Measurements from ENCODE around the gene GPR142.

Gene GPR142

DNA sequence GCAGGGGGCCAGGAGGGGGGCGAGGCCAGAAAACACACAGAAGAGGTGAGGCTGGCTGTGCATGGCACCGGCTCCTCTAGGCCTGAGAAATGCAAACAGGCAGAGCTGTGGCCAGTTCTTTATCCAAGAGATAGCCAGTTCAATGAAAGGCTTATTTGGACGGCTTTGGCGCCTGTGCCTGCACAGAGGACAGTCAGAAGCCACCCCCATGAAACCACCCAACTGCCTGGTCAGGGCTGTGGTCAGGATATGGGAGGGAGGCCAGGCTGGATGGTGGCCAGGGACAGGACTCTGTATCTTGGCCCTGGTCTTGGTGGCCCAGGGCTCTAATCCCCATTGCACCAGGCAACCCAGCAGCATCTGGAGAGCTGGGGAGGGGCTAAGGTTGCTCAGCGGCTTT is 40.1 kb downstream of the GPR142 start:
- TF ChIP-seq, protein P1, sequence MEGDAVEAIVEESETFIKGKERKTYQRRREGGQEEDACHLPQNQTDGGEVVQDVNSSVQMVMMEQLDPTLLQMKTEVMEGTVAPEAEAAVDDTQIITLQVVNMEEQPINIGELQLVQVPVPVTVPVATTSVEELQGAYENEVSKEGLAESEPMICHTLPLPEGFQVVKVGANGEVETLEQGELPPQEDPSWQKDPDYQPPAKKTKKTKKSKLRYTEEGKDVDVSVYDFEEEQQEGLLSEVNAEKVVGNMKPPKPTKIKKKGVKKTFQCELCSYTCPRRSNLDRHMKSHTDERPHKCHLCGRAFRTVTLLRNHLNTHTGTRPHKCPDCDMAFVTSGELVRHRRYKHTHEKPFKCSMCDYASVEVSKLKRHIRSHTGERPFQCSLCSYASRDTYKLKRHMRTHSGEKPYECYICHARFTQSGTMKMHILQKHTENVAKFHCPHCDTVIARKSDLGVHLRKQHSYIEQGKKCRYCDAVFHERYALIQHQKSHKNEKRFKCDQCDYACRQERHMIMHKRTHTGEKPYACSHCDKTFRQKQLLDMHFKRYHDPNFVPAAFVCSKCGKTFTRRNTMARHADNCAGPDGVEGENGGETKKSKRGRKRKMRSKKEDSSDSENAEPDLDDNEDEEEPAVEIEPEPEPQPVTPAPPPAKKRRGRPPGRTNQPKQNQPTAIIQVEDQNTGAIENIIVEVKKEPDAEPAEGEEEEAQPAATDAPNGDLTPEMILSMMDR (conservative IDR thresholded peaks at IDR 0.05; ENCODE audit: low read length), result no peak
- no peak for TF ChIP-seq EZH2phosphoT487 (IDR thresholded peaks at IDR 0.05; ENCODE audit: borderline replicate concordance)
- H3F3A ChIP-seq (ENCODE audit: low read depth), result no peaks in the 10 kb centered on the region
- H3K4me3 ChIP-seq (ENCODE audit: low read length, poor library complexity, severe bottlenecking), result no peak overlapping the region
- H3K9ac ChIP-seq (ENCODE audit: low read depth, low read length, poor library complexity, severe bottlenecking), result no peak overlapping the region
- H4K20me1 ChIP-seq (ENCODE audit: insufficient read depth, low read length, poor library complexity, severe bottlenecking), result no peaks in the 10 kb centered on the region
- H2AFZ ChIP-seq (ENCODE audit: low read length), result no peak overlapping the region
- H3K9me3 ChIP-seq (ENCODE audit: insufficient read depth, low read depth, low read length), result no peaks in the 10 kb centered on the region
- H3K9me2 ChIP-seq (replicated peaks; ENCODE audit: low read depth, low read length), result no peaks in the 10 kb centered on the region
- no peaks in the 10 kb centered on the region for H3K36me3 ChIP-seq (ENCODE audit: insufficient read depth, low read length)
- H3K79me2 ChIP-seq (ENCODE audit: insufficient read depth, low read length), result no peaks in the 10 kb centered on the region
- H3K27me3 ChIP-seq (ENCODE audit: insufficient read depth, low read length, poor library complexity, severe bottlenecking), result no peaks in the 10 kb centered on the region
- H3K4me1 ChIP-seq (ENCODE audit: insufficient read depth, low read length, poor library complexity, severe bottlenecking), result peaks cover 30% of the 10 kb centered on the region
- H3K4me2 ChIP-seq (ENCODE audit: low read depth, low read length, poor library complexity, severe bottlenecking), result no peak overlapping the region

DNA sequence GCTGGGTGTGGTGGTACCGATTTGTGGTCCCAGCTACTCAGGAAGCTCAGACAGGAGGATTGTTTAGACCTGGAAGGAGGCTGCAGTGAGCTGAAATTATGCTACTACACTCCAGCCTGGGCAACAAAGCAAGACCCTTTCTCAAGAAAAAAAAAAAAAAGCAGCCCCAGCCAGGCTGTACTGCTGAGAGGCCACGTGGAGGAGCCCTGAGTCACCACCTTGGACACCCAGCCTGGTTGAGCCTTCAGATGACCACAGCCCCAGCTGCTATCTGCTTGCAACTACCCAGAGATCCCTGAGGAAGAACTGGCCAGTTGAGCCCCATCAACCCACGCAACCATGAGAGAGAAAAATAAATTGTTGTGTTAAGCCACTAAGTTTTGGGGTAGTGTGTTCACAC is 41.0 kb downstream of the GPR142 start:
- no peaks in the 10 kb centered on the region for H3K9me2 ChIP-seq (replicated peaks; ENCODE audit: low read depth, low read length)
- H3K9ac ChIP-seq (ENCODE audit: low read depth, low read length, poor library complexity, severe bottlenecking), result no peak overlapping the region
- TF ChIP-seq, protein P1 (conservative IDR thresholded peaks at IDR 0.05; ENCODE audit: low read length), result no peak
- TF ChIP-seq EZH2phosphoT487 (IDR thresholded peaks at IDR 0.05; ENCODE audit: borderline replicate concordance), result no peak
- H4K20me1 ChIP-seq (ENCODE audit: insufficient read depth, low read length, poor library complexity, severe bottlenecking), result no peaks in the 10 kb centered on the region
- no peaks in the 10 kb centered on the region for H3F3A ChIP-seq (ENCODE audit: low read depth)
- no peak overlapping the region for H2AFZ ChIP-seq (ENCODE audit: low read length)
- no peaks in the 10 kb centered on the region for H3K79me2 ChIP-seq (ENCODE audit: insufficient read depth, low read length)
- H3K4me3 ChIP-seq (ENCODE audit: low read length, poor library complexity, severe bottlenecking), result no peak overlapping the region
- H3K36me3 ChIP-seq (ENCODE audit: insufficient read depth, low read length), result no peaks in the 10 kb centered on the region
- H3K9me3 ChIP-seq (ENCODE audit: insufficient read depth, low read depth, low read length), result no peaks in the 10 kb centered on the region
- no peak overlapping the region for H3K4me2 ChIP-seq (ENCODE audit: low read depth, low read length, poor library complexity, severe bottlenecking)
- no peaks in the 10 kb centered on the region for H3K27me3 ChIP-seq (ENCODE audit: insufficient read depth, low read length, poor library complexity, severe bottlenecking)
- peaks cover 30% of the 10 kb centered on the region for H3K4me1 ChIP-seq (ENCODE audit: insufficient read depth, low read length, poor library complexity, severe bottlenecking)

DNA sequence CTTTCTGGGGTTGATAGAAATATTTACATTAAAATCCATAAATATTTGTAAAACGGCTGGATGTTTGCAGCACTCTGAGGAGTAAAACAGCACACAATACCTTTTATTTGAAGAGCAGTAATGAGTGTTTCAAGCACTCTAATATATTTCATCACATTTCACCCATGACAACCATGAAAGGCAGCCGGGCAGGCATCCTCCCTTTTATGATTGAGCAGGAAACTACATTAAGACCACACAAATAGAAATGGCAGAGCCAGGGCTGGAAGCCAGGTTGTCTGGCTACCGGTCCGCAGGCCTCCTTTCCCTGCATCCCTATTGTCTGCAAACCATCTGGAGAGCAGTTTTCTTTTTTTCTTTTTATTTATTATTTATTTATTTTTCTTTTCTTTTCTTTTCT is 41.5 kb downstream of the GPR142 start:
- Histone ChIP-seq H3K9me3 (ENCODE audit: insufficient read depth, low read depth, low read length) (no peaks in the 10 kb centered on the region), H4K20me1 (ENCODE audit: insufficient read depth, low read length, poor library complexity, severe bottlenecking) (no peaks in the 10 kb centered on the region), H3K36me3 (ENCODE audit: insufficient read depth, low read length) (no peaks in the 10 kb centered on the region), H3K4me1 (ENCODE audit: insufficient read depth, low read length, poor library complexity, severe bottlenecking) (peaks cover 30% of the 10 kb centered on the region), H3K4me3 (ENCODE audit: low read length, poor library complexity, severe bottlenecking) (no peak overlapping the region), H3K9me2 (replicated peaks; ENCODE audit: low read depth, low read length) (no peaks in the 10 kb centered on the region), H3K79me2 (ENCODE audit: insufficient read depth, low read length) (no peaks in the 10 kb centered on the region), H2AFZ (ENCODE audit: low read length) (no peak overlapping the region), H3K9ac (ENCODE audit: low read depth, low read length, poor library complexity, severe bottlenecking) (no peak overlapping the region), H3K4me2 (ENCODE audit: low read depth, low read length, poor library complexity, severe bottlenecking) (no peak overlapping the region), H3F3A (ENCODE audit: low read depth) (no peaks in the 10 kb centered on the region), H3K27me3 (ENCODE audit: insufficient read depth, low read length, poor library complexity, severe bottlenecking) (no peaks in the 10 kb centered on the region)
- TF ChIP-seq EZH2phosphoT487 (IDR thresholded peaks at IDR 0.05; ENCODE audit: borderline replicate concordance), result no peak
- TF ChIP-seq, protein P1 (conservative IDR thresholded peaks at IDR 0.05; ENCODE audit: low read length), result no peak
